ENCODE results near the gene TANC1. TPM values are rescaled to one million over a fixed set of nuclear protein-coding genes. Genes with fewer than 3 reads are reported as not detected.

The TANC1 gene
- total and polyA plus RNA-seq, 7 donors = 3.6 to 74.5 (median 47.0) TPM

DNA sequence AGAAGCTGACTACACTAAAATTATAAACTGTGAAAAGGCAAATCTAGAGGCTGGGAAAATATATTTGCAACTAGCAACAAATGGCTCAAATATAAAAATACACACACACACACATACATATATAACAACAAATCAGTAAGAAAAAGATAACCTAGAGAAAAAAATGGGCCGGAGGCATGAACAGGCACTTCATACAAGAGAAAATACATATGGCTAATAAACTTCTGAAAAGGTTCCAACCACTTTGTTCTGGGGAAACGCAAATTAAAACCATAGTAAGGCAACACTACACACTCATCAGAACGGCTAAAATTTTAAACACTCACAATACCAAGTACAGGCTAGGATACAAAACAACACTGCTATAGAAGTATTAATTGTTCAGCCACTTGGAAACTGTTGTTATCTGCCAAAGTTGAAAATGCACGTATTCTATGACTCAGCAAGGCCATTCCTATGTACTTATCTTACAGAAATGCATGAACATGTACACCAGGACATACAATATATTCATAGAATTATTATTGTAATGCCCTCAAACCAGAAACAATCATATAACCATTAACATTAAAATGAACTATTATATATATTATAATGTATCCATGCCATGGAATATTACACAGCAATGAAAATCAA, 302.4 kb downstream of the TANC1 start:
- WGBS, 2 donors = 97% methylated on average over 4 of the region's 4 CpGs
- intact Hi-C loops (cut with DNase I) = no loop called here
- H3K4me3 ChIP-seq = no peak overlapping the region

DNA sequence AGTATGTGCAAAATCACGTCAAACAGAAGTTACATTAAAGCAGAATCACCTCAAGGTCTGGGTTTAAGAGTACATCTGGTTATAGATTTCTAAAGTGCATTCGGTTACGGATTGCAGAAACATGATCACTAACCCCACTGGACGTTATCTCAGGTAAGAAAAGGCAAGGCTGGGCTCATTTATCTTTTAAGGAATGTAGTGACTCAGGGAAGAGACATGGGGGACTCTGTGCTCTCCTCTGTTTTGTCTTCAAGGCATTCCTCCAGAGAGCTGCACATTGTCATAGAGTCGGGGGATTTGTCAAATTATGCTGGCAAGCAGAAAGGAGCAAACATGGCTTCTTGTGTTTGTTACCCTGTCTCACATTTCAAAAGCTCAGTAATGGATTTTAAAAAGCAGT, 303.7 kb downstream of the TANC1 start:
- intact Hi-C loops (cut with DNase I) = no loop called here
- Histone ChIP-seq H3K4me1 (peaks cover 0 to 24% (median 13%) of the 10 kb centered on the region in 4 donors), H3K4me3 (no peak overlapping the region), H3K27me3 (no peaks in the 10 kb centered on the region), H3K27ac (no peak overlapping the region), H3K36me3 (peaks cover 0 to 31% (median 4%) of the 10 kb centered on the region in 4 donors), H3K9me3 (no peaks in the 10 kb centered on the region)
- 91 to 94% methylated on average over 5 of the region's 5 CpGs for WGBS, 2 donors
- TF ChIP-seq POLR2AphosphoS5 (IDR thresholded peaks at IDR 0.05) = no peak
- no peak for TF ChIP-seq POLR2A (IDR thresholded peaks at IDR 0.05)
- TF ChIP-seq EP300 (IDR thresholded peaks at IDR 0.05) = no peak
- TF ChIP-seq, protein P1, sequence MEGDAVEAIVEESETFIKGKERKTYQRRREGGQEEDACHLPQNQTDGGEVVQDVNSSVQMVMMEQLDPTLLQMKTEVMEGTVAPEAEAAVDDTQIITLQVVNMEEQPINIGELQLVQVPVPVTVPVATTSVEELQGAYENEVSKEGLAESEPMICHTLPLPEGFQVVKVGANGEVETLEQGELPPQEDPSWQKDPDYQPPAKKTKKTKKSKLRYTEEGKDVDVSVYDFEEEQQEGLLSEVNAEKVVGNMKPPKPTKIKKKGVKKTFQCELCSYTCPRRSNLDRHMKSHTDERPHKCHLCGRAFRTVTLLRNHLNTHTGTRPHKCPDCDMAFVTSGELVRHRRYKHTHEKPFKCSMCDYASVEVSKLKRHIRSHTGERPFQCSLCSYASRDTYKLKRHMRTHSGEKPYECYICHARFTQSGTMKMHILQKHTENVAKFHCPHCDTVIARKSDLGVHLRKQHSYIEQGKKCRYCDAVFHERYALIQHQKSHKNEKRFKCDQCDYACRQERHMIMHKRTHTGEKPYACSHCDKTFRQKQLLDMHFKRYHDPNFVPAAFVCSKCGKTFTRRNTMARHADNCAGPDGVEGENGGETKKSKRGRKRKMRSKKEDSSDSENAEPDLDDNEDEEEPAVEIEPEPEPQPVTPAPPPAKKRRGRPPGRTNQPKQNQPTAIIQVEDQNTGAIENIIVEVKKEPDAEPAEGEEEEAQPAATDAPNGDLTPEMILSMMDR (IDR thresholded peaks at IDR 0.05) = no peak
- DNase-seq = no peak

More for the DNA sequence above, 302.4 kb downstream of the TANC1 start:
- TF ChIP-seq POLR2A (IDR thresholded peaks at IDR 0.05) = no peak
- TF ChIP-seq, protein P1 (IDR thresholded peaks at IDR 0.05) = no peak
- no peak for TF ChIP-seq EP300 (IDR thresholded peaks at IDR 0.05)
- no peak for TF ChIP-seq POLR2AphosphoS5 (IDR thresholded peaks at IDR 0.05)
- Histone ChIP-seq H3K27me3 (no peaks in the 10 kb centered on the region), H3K9me3 (no peaks in the 10 kb centered on the region), H3K27ac (no peak overlapping the region), H3K4me1 (peaks cover 0 to 24% (median 13%) of the 10 kb centered on the region in 4 donors), H3K36me3 (peaks cover 0 to 31% (median 4%) of the 10 kb centered on the region in 4 donors)
- DNase-seq = no peak

DNA sequence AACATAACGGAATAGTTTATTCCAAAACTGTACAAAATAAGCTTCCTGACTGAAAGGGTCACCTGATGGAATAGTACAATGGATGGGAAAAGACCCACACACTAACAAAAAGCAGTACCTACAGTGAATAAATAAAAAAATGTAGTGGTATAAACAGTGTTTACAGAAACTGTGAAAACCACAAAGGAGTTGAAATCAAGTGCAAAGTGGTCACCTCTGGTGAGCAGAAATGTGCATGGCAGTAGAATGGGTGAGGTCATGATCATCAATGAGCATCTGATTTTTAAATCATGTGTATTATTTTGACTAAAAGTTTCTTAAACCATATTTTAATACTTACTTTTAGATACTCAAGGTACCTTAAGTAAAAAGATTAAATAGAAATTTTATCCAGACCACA, 306.7 kb downstream of the TANC1 start:
- TF ChIP-seq POLR2A (IDR thresholded peaks at IDR 0.05) = no peak
- no peak for TF ChIP-seq EP300 (IDR thresholded peaks at IDR 0.05)
- TF ChIP-seq, protein P1 (IDR thresholded peaks at IDR 0.05) = no peak
- TF ChIP-seq POLR2AphosphoS5 (IDR thresholded peaks at IDR 0.05) = no peak
- Histone ChIP-seq H3K4me3 (no peak overlapping the region), H3K4me1 (peaks cover 0 to 14% (median 6%) of the 10 kb centered on the region in 4 donors), H3K9me3 (no peaks in the 10 kb centered on the region), H3K27ac (no peak overlapping the region), H3K27me3 (no peaks in the 10 kb centered on the region), H3K36me3 (peaks cover 0 to 52% (median 4%) of the 10 kb centered on the region in 4 donors)
- no peak for DNase-seq
- 96 to 100% methylated on average over 1 of the region's 1 CpG for WGBS, 2 donors
- intact Hi-C loops (cut with DNase I) = no loop called here

DNA sequence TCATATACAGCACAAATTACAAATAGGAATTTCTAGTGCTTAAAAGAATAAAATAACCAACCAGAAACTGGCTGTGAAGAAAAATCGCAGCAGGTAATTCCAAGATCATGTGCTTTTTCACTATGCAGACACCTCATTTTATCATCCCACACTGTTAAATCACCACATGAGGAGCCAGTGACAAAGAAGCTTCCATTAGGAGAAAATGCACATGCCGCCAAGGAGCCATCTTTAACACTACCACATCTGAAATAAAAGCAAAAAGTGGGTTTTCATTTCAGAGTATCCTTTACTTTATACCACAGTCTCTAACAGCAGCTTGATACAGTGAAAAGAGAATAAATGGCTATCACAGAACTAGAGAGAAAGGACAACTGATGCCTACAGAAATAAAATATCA, 311.3 kb downstream of the TANC1 start:
- no peaks in the 10 kb centered on the region for H3K9me3 ChIP-seq
- DNase-seq = no peak
- no peak for TF ChIP-seq EP300 (IDR thresholded peaks at IDR 0.05)
- no peak for TF ChIP-seq POLR2A (IDR thresholded peaks at IDR 0.05)
- TF ChIP-seq POLR2AphosphoS5 (IDR thresholded peaks at IDR 0.05) = no peak
- TF ChIP-seq, protein P1 (IDR thresholded peaks at IDR 0.05) = no peak
- 95 to 97% methylated on average over 2 of the region's 2 CpGs for WGBS, 2 donors
- no peaks in the 10 kb centered on the region for H3K4me1 ChIP-seq
- H3K4me3 ChIP-seq = no peak overlapping the region
- intact Hi-C loops (cut with DNase I) = loop anchor here (10.0 kb wide), 4 partner anchors 335 to 1405 kb away; partner anchors contain the start of genes ACVR1, BAZ2B and MARCHF7
- H3K36me3 ChIP-seq = peaks cover 0 to 47% (median 0%) of the 10 kb centered on the region in 4 donors
- no peak overlapping the region for H3K27ac ChIP-seq
- H3K27me3 ChIP-seq = no peaks in the 10 kb centered on the region

Data from sigmoid colon (tissue), 7 donors.